ENCODE measurements around the gene ARHGAP12.

DNA sequence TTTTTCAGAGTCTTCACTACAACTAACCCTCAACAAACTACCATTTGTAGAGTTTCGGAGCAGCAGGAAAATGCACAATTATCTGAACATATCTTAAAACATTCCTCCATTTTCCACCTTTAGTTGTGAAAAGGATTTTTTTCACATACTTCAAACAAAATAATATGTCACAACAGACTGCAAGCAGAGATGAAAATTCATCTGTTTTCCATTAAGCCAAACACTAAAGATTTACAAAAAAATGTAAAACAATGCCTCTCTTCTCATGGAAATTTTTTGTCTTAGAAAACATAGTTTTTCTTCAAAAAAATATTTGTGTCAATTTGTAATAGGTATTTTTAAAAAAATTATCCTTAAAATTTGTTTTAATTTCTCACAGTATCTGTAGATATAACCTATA lies 98.9 kb downstream of the ARHGAP12 start:
- TF ChIP-seq, protein P1, sequence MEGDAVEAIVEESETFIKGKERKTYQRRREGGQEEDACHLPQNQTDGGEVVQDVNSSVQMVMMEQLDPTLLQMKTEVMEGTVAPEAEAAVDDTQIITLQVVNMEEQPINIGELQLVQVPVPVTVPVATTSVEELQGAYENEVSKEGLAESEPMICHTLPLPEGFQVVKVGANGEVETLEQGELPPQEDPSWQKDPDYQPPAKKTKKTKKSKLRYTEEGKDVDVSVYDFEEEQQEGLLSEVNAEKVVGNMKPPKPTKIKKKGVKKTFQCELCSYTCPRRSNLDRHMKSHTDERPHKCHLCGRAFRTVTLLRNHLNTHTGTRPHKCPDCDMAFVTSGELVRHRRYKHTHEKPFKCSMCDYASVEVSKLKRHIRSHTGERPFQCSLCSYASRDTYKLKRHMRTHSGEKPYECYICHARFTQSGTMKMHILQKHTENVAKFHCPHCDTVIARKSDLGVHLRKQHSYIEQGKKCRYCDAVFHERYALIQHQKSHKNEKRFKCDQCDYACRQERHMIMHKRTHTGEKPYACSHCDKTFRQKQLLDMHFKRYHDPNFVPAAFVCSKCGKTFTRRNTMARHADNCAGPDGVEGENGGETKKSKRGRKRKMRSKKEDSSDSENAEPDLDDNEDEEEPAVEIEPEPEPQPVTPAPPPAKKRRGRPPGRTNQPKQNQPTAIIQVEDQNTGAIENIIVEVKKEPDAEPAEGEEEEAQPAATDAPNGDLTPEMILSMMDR (conservative IDR thresholded peaks at IDR 0.05; ENCODE audit: low read length), result no peak
- TF ChIP-seq EZH2phosphoT487 (IDR thresholded peaks at IDR 0.05; ENCODE audit: borderline replicate concordance), result no peak

Data from Loucy (cell line).